GM12872 (cell line): ENCODE measurements around the gene MC1R.

Experiments
- TF ChIP-seq, protein P1 (sequence below): IDR thresholded peaks from 3 replicates; pipeline ENCODE4 v1.5.1; 2011; ENCODE audit warnings: low read depth, mild to moderate bottlenecking, low read length, moderate library complexity; ENCODE audit not compliant: insufficient read depth

MC1R gene

DNA sequence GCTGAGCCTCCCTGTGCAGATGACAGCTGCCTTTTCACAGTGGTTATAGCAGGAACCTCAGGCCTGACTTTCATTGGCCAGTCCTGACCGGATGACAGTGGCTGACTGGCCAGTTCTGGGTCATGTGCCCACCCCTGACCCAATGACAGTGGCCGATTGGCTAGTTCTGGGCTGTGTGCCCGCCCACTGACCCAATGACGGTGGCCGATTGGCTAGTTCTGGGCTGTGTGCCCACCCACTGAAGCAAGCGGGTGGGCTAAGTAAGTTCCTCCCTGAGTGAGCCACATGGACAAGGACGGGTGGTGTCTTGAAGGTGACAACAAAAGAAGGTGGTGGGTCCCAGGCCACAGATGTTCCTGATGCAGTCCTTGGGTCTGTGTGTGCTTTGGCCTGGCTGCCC is 39.4 kb downstream of the MC1R start:
- TF ChIP-seq, protein P1, sequence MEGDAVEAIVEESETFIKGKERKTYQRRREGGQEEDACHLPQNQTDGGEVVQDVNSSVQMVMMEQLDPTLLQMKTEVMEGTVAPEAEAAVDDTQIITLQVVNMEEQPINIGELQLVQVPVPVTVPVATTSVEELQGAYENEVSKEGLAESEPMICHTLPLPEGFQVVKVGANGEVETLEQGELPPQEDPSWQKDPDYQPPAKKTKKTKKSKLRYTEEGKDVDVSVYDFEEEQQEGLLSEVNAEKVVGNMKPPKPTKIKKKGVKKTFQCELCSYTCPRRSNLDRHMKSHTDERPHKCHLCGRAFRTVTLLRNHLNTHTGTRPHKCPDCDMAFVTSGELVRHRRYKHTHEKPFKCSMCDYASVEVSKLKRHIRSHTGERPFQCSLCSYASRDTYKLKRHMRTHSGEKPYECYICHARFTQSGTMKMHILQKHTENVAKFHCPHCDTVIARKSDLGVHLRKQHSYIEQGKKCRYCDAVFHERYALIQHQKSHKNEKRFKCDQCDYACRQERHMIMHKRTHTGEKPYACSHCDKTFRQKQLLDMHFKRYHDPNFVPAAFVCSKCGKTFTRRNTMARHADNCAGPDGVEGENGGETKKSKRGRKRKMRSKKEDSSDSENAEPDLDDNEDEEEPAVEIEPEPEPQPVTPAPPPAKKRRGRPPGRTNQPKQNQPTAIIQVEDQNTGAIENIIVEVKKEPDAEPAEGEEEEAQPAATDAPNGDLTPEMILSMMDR: no peak

DNA sequence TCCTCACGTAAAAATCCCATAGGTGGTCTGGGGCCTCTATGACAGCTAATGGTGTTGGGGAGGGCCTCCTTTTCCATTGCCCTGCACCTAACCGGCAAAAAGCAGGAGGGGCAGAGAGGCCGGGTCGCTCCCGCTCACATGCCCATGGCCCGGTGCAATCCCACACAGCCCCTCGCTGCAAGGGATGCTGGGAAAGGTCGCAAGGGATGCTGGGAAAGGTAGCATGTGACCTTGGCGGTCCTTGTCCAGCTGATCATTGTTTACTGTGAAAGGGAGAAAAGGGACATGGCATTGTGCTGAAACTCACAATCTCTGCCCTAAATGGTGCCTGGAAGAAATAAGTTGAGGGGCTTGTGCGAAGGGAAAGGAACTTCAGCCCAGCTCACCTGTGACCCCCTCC is 39.9 kb downstream of the MC1R start:
- TF ChIP-seq, protein P1: no peak

DNA sequence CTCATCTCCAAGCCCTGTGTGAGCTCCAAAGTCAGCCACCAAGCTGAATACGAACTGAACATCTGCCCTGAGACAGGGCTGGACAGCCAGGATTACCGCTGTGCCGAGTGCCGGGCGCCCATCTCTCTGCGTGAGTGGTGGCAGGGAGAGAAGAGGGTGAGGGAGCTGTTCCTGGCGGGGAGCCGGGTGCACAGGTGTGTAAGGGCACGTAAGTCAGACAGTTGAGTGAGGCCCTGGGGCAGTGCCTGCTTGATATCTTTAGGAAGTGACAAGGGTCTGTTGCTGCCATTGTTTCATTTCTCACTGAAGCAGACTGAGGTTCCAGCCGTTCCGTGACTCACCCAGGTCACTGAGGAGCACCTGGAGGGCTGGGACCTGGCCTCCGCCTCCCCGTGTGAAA is 42.3 kb downstream of the MC1R start:
- TF ChIP-seq, protein P1: no peak

DNA sequence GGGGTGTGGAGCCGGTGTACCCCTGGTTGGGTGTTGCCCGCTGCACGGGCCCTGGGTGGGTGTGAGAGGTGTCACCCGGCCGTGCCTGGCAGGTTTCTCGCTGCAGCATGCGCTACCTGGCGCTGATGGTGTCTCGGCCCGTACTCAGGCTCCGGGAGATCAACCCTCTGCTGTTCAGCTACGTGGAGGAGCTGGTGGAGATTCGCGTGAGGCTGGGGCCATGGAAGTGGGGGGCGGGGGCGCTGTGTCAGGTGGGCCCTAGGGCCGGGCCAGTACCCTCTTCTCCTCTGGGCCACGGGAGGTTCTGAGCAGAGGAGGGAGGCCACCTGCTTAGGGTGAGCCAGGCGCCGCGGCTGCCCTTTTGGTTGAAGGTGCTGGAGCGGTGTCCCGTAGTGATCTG is 43.3 kb downstream of the MC1R start:
- TF ChIP-seq, protein P1: no peak

DNA sequence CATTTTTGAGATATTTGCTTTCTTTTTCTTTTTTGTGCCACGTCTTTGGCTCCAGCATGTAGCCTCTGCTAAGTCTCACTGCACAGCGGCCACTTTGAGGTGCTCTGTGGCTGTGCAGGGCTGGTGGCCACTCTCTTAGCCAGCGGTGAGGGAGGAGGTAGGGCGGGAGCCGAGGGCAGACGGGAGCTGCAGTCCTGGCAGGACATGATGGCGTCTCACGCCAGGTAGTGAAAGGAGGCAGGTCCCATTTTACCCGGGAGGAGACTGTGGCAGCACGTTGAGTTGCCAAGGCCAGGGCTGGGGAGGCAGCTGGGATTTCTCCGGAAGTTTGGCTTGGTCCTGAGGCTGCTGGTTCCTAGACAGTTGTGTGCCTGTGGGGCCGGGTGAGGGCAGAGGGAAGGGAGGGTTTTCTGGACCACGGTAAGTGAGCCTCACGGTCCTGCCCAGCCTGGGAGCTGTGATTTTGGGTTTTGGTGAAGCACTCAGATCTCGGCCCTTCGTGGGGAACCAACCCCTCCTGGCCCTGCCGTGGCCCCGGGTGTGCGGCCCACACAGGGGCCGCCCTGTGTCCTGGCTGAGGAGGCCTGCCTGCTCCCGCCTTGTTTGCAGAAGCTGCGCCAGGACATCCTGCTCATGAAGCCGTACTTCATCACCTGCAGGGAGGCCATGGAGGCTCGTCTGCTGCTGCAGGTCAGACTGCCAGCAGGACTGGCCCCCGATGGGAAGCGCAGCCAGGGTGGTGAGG is 44.3 kb downstream of the MC1R start:
- TF ChIP-seq, protein P1: no peak

DNA sequence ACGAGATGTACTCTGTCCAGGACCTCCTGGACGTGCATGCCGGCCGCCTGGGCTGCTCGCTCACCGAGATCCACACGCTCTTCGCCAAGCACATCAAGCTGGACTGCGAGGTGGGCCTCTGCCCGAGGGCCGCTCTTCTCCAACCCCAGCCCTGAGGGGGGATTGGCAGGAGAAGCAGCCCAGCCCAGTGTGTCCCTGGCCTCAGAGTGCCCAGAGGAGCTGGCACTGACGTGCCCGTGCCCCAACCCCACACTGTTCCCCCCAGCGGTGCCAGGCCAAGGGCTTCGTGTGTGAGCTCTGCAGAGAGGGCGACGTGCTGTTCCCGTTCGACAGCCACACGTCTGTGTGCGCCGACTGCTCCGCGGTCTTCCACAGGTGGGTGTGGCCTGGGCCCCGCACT is 45.5 kb downstream of the MC1R start:
- TF ChIP-seq, protein P1: no peak

DNA sequence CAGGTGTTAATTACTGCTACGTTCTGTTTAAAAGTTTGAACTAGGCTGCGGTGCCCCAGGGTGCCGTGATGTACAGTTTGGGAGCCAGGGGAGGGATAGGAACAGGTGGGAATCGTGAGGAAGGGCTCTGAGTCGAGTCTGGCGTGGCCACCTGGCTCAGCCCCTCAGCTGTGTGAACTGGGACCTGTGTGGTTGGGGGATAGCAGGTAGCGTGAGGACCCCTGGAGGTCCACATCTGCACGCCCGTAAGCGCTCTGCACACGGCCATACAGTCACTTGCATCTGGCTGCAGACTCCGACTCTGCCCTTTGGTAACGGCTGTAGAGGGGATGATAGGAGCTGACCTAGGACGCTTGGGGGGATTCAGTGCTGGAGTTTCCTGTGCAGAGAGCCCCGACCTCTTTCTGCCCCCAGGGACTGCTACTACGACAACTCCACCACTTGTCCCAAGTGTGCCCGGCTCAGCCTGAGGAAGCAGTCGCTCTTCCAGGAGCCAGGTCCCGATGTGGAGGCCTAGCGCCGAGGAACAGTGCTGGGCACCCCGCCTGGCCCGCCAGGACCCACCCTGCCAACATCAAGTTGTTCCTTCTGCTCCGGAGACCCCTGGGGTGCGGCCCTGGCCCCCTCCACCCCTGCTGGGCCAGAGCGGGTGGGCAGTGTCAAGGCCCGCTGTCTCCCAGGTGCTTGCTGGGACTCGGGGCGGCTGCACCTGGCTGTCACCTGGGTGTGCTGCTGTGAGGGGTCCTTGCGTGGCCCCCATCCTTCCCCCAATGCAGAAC is 47.0 kb downstream of the MC1R start:
- TF ChIP-seq, protein P1: no peak
